ACC112 (cell line): ENCODE measurements around the gene ADPRHL1.

Experiments used
- H2AFZ ChIP-seq: fragments of 200-600 bp; sonication (generic); one replicate; pipeline ENCODE4 v1.6.0; 2017; ENCODE audit warnings: antibody characterized with exemption, low read length; ENCODE audit not compliant: unreplicated experiment
- H3K27ac ChIP-seq: fragments of 200-600 bp; sonication (generic); 2 replicates; pipeline ENCODE4 v1.5.1; 2014; ENCODE audit warnings: low read depth, mild to moderate bottlenecking, antibody characterized with exemption, low read length, moderate library complexity
- H3K27me3 ChIP-seq: fragments of 200-600 bp; sonication (generic); 2 replicates; pipeline ENCODE4 v1.6.1; 2014; ENCODE audit warnings: mild to moderate bottlenecking, antibody characterized with exemption, low read length, moderate library complexity, mixed read lengths; ENCODE audit not compliant: insufficient read depth
- H3K36me3 ChIP-seq: fragments of 200-600 bp; sonication (generic); 2 replicates; pipeline ENCODE4 v1.6.1; 2016; ENCODE audit warnings: mild to moderate bottlenecking, antibody characterized with exemption, low read length, moderate library complexity, mixed read lengths; ENCODE audit not compliant: insufficient read depth
- H3K4me1 ChIP-seq: fragments of 200-600 bp; sonication (generic); one replicate; pipeline ENCODE4 v1.6.1; 2016; ENCODE audit warnings: low read length, mixed read lengths; ENCODE audit not compliant: insufficient read depth, unreplicated experiment, control insufficient read depth
- H3K4me3 ChIP-seq: fragments of 200-600 bp; sonication (generic); 2 replicates; pipeline ENCODE4 v1.5.1; 2014; ENCODE audit warnings: mild to moderate bottlenecking, low read depth, low read length
- H3K79me2 ChIP-seq: fragments of 200-600 bp; sonication (generic); one replicate; pipeline ENCODE4 v1.6.0; 2016; ENCODE audit warnings: low read length; ENCODE audit not compliant: control insufficient read depth, unreplicated experiment, insufficient read depth

ADPRHL1 gene

DNA sequence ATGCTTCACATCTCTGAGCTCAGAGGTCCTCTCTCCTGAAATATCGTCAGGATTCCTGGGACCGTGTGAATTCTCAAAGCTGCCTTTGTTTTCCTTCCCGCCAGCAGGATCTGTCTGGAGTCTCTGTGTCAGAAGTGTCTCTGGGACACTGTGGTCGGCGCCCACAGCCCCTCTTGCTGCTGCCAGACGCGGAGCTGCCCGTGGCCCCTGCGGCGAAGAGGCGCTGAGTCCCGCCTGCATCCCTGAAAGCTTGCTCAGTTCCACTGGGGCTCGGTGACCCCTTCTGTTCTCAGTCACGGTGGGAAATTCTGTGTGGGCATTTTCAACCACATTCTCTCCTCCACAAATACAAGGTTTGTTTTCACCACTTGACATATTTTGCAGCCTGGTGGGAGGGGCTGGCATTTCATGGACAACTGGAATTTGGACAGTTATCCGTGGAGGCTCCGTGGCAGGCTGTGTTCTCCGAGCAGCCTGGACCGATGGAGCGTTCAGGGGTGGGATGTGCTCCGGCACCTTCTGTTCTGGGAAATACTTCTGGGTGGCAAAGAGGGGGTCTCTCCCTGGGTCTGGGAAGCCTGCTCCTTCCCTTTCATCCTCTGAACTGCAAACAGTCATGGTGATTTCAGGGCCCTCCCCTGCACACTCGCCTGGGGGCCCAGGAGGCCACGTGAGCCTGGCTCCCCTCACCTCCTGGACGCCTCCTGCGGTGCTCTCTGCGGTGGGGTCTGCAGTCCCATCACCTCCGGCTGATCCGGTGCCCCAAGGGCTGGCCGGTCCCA lies 46.8 kb downstream of the ADPRHL1 start:
- Histone ChIP-seq H3K36me3 (no peaks in the 10 kb centered on the region), H3K4me3 (no peak overlapping the region), H2AFZ (no peak overlapping the region), H3K27ac (no peak overlapping the region), H3K4me1 (peaks cover 17% of the 10 kb centered on the region), H3K27me3 (no peaks in the 10 kb centered on the region), H3K79me2 (no peaks in the 10 kb centered on the region)

- no peaks in the 10 kb centered on the region for H3K79me2 ChIP-seq
- H3K27me3 ChIP-seq: no peaks in the 10 kb centered on the region
- peaks cover 9% of the 10 kb centered on the region for H3K4me1 ChIP-seq
- no peaks in the 10 kb centered on the region for H3K36me3 ChIP-seq
- no peak overlapping the region for H3K27ac ChIP-seq
- no peak overlapping the region for H2AFZ ChIP-seq
- H3K4me3 ChIP-seq: no peak overlapping the region
Observed at GRCh38 chr13:113405481-113406300, 47.6 kb downstream of the ADPRHL1 start.

DNA sequence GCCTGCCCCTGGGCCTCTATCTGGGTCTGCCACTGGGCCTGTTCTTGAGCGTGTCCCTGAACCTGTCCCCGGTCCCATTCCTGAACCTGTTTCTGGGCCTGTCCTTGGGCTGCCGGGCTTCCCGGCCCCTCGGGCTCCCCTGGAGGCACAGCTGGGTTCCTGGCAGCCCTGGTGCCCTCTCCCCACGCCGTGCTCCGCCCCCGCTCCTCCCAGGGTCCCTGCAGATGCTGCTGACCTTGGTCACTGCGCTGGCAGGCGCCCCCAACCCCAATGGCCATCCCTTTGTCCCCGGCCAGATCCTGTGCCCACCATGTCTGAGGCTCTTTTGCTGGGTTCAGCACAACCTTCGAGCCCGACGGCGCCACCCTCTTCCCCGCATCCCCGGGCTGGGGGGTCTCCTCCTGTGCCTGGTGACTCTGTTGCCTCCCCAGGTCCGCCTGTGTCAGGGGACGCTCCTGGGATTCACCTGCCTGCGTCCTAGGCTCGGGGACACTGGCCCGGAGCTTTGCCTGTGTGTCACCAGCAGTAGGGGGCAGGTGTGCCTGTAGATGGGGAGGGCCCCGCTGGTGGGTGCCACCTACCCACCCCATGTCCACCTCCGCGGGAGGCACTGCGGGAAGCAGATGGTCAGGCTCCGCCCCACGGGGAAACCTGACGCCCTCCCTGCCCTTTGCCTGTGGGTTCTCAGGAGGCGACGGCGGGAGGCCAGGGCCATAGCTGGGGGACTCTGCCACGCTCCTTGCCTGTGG lies 48.4 kb downstream of the ADPRHL1 start:
- Histone ChIP-seq H3K36me3 (no peaks in the 10 kb centered on the region), H3K4me1 (peaks cover 1% of the 10 kb centered on the region), H3K27ac (no peak overlapping the region), H3K27me3 (no peaks in the 10 kb centered on the region), H2AFZ (no peak overlapping the region), H3K79me2 (no peaks in the 10 kb centered on the region), H3K4me3 (no peak overlapping the region)

DNA sequence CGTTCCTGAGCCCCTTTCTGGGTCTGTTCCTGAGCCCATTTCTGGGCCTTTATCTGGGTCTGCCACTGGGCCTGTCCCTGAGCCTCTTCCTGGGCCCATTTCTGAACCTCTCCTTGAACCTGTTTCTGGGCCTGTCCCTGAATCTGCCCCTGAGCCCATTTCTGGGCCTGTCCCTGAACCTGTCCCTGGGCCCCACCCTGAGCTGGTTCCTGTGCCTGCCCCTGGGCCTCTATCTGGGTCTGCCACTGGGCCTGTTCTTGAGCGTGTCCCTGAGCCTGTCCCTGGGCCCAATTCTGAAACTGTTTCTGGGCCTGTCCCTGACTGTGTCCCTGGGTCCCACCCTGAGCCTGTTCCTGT lies 48.9 kb downstream of the ADPRHL1 start:
- Histone ChIP-seq H3K79me2 (no peaks in the 10 kb centered on the region), H3K36me3 (no peaks in the 10 kb centered on the region), H3K4me1 (no peaks in the 10 kb centered on the region), H3K27me3 (no peaks in the 10 kb centered on the region), H3K27ac (no peak overlapping the region), H3K4me3 (no peak overlapping the region), H2AFZ (no peak overlapping the region)

GRCh38 chr13:113403255-113404104 lies 49.8 kb downstream of the ADPRHL1 start:
- no peaks in the 10 kb centered on the region for H3K27me3 ChIP-seq
- no peaks in the 10 kb centered on the region for H3K36me3 ChIP-seq
- no peak overlapping the region for H2AFZ ChIP-seq
- no peaks in the 10 kb centered on the region for H3K4me1 ChIP-seq
- no peaks in the 10 kb centered on the region for H3K79me2 ChIP-seq
- no peak overlapping the region for H3K4me3 ChIP-seq
- H3K27ac ChIP-seq: no peak overlapping the region

GRCh38 chr13:113402471-113403254 lies 50.6 kb downstream of the ADPRHL1 start:
- H3K4me1 ChIP-seq: no peaks in the 10 kb centered on the region
- no peak overlapping the region for H2AFZ ChIP-seq
- H3K27ac ChIP-seq: no peak overlapping the region
- H3K36me3 ChIP-seq: no peaks in the 10 kb centered on the region
- H3K79me2 ChIP-seq: no peaks in the 10 kb centered on the region
- no peak overlapping the region for H3K4me3 ChIP-seq
- H3K27me3 ChIP-seq: no peaks in the 10 kb centered on the region

- H3K27me3 ChIP-seq: no peaks in the 10 kb centered on the region
- no peak overlapping the region for H2AFZ ChIP-seq
- H3K79me2 ChIP-seq: no peaks in the 10 kb centered on the region
- no peak overlapping the region for H3K4me3 ChIP-seq
- no peaks in the 10 kb centered on the region for H3K36me3 ChIP-seq
- no peaks in the 10 kb centered on the region for H3K4me1 ChIP-seq
- no peak overlapping the region for H3K27ac ChIP-seq
Observed at GRCh38 chr13:113401452-113402415, 51.6 kb downstream of the ADPRHL1 start.

GRCh38 chr13:113400621-113401451 lies 52.5 kb downstream of the ADPRHL1 start:
- Histone ChIP-seq H3K4me1 (no peaks in the 10 kb centered on the region), H3K27me3 (no peaks in the 10 kb centered on the region)

More at GRCh38 chr13:113400621-113401451, 52.5 kb downstream of the ADPRHL1 start:
- Histone ChIP-seq H3K36me3 (no peaks in the 10 kb centered on the region), H2AFZ (no peak overlapping the region), H3K27ac (no peak overlapping the region), H3K79me2 (no peaks in the 10 kb centered on the region), H3K4me3 (no peak overlapping the region)
